Choroid plexus epithelial cell (primary cell): ENCODE data around the gene CD109.
"Not testable (repeated sequence)": the region's sequence is repeated elsewhere in the genome, so short reads cannot be mapped to it uniquely, and the experiment has no call there.

Experiments
- DNase-seq: peaks from one replicate; pipeline ENCODE4 v3.0.0-alpha.2; 2010; ENCODE audit warnings: low read depth
- H3K4me3 ChIP-seq: 2 replicates; pipeline ENCODE4 v1.5.1; 2011; ENCODE audit warnings: low read depth, mild to moderate bottlenecking, control low read depth, low read length, moderate library complexity
- CTCF ChIP-seq: conservative IDR thresholded peaks from 2 replicates; pipeline ENCODE4 v1.5.1; 2011; ENCODE audit warnings: low read depth, mild to moderate bottlenecking, control low read depth, inconsistent platforms, low read length, moderate library complexity

The CD109 gene

GRCh38 chr6:73704260-73704659 lies 8.3 kb downstream of the CD109 start:
- H3K4me3 ChIP-seq, result no peak overlapping the region
- peak; percentile 98 for DNase-seq

GRCh38 chr6:73704798-73705197 lies 8.8 kb downstream of the CD109 start:
- H3K4me3 ChIP-seq, result no peak overlapping the region
- peak; percentile 29 for DNase-seq
- TF ChIP-seq CTCF, result no peak

More at GRCh38 chr6:73704260-73704659, 8.3 kb downstream of the CD109 start:
- TF ChIP-seq CTCF, result no peak

GRCh38 chr6:73706971-73707370 lies 11.0 kb downstream of the CD109 start:
- no peak for DNase-seq
- TF ChIP-seq CTCF, result no peak
- H3K4me3 ChIP-seq, result no peak overlapping the region

- H3K4me3 ChIP-seq, result no peak overlapping the region
- DNase-seq, result peak; percentile 89
- no peak for TF ChIP-seq CTCF
Observed at GRCh38 chr6:73710470-73710869, 14.5 kb downstream of the CD109 start.

- H3K4me3 ChIP-seq, result no peak overlapping the region
- TF ChIP-seq CTCF, result no peak
- DNase-seq, result no peak
Observed at GRCh38 chr6:73710948-73711347, 14.9 kb downstream of the CD109 start.

GRCh38 chr6:73712535-73713173 lies 16.7 kb downstream of the CD109 start:
- no peak overlapping the region for H3K4me3 ChIP-seq
- DNase-seq, result peak; percentile 27
- TF ChIP-seq CTCF, result no peak

GRCh38 chr6:73713426-73714147 lies 17.6 kb downstream of the CD109 start:
- TF ChIP-seq CTCF, result no peak
- H3K4me3 ChIP-seq, result no peak overlapping the region
- DNase-seq, result peak; percentile 37

GRCh38 chr6:73715111-73715508 lies 19.1 kb downstream of the CD109 start:
- not testable (repeated sequence) for H3K4me3 ChIP-seq
- peak; percentile 31 for DNase-seq
